ENCODE data around the gene SPANXA2. TPM values are rescaled to one million over a fixed set of nuclear protein-coding genes. Genes with fewer than 3 reads are reported as not detected.

SPANXA2 gene
- not detected in 2 replicates for polyA plus RNA-seq

DNA sequence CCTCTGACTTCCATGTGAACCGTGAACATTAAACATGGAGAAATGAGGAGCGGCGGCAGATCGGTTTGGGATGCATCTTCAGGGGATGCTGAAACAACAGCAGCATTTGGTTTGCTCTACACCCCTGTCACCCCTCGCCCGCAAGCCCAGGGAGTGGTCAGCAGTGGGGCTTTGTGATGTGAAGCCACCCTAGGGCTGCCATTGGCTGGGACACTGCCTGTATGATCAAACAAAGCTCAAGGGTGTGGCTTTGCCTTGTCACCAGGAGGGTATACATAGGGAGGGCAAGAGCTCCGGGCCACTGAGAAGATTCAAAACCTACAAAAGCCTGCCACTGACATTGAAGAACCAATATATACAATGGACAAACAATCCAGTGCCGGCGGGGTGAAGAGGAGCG lies at the start of gene SPANXA2:
TSS of gene SPANXA2 (plus strand) at position 301 of the 400 bp plus-strand sequence. CDS start at position 361, 60 bp downstream.

GRCh38 chrX:141584638-141585037 lies 4.9 kb upstream of the SPANXA2 start, which contains the start of gene SPANXA1:
SPANXA1 (minus strand) TSS chrX:141584738; CDS start chrX:141584678, 60 bp downstream.

Other genes with a start within 250 kb of the SPANXA2 start
- gene SPANXA1, start 5.0 kb upstream of the SPANXA2 start, polyA plus RNA-seq, result not detected in 2 replicates
- not detected in 2 replicates for gene SPANXD, start 109.0 kb downstream of the SPANXA2 start, polyA plus RNA-seq
- not detected in 2 replicates for gene MAGEC3, start 248.6 kb downstream of the SPANXA2 start, polyA plus RNA-seq